Omental fat pad (tissue), 4 donors: ENCODE results near the gene VGLL3. TPM values are rescaled to one million over a fixed set of nuclear protein-coding genes. Genes with fewer than 3 reads are reported as not detected.
A peak's percentile ranks its signal among the peaks of the same experiment; 100 is the strongest.

Source experiments
- ATAC-seq: fragments of 150-250 bp; one replicate; pipeline ENCODE4 v1.9.1; 2016; ENCODE audit warnings: mild to moderate bottlenecking, moderate library complexity; ENCODE audit not compliant: low FRiP score
- DNase-seq: peaks from one replicate; pipeline ENCODE4 v3.0.0-alpha.2; 2019; ENCODE audit warnings: low spot score
- total RNA-seq, 4 donors: library from RNA; depleted of rRNA; stranded (reverse); fragments of >200 nt; gene quantifications; one replicate each; pipeline ENCODE4 v1.1.0, GENCODE V29; 2016
- TF ChIP-seq, protein P1 (sequence below), 3 donors: fragments of 450-650 bp; IDR thresholded peaks; one replicate each; pipeline ENCODE4 v1.5.1; 2016 to 2017; ENCODE audit warnings: antibody characterized with exemption in 3 of 3, mild to moderate bottlenecking in 3 of 3, moderate library complexity in 2 of 3

The VGLL3 gene
- total RNA-seq, 4 donors from 2014 or later, result 36.9 to 99.6 (median 70.9) TPM

DNA sequence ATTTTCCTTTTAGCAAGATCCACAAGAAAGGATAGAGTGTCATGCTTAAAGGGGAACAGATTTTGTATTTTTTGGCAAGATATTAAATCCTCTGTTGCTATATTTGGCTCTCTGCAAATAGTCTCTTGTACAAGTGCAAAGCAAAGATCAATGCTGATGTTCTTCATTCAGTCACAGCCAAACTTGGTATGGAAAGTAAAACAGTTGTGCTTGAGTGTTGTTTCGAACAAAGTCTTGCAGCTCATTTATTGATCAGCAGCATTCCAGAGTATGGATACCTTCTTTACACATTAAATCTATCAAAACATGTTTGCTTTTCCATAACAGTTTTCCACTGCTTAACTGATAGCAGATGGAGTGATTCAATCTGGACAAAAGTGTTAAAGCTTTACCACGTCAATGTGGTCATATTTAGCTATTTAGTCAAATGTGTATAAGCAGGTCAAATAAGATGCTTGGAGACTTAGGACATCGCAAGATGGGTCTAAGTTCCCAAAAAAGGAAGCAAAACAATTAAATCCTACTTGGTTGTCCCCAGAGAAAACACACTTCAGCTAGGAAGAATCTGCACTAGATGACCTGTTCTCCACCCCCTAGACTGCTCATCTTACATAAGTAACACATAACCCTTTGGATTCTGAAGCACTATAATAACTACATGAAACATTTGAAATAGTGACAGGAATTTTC is 52.4 kb downstream of the VGLL3 start:
- DNase-seq, result no peak
- ATAC-seq, result no peak
- TF ChIP-seq, protein P1, sequence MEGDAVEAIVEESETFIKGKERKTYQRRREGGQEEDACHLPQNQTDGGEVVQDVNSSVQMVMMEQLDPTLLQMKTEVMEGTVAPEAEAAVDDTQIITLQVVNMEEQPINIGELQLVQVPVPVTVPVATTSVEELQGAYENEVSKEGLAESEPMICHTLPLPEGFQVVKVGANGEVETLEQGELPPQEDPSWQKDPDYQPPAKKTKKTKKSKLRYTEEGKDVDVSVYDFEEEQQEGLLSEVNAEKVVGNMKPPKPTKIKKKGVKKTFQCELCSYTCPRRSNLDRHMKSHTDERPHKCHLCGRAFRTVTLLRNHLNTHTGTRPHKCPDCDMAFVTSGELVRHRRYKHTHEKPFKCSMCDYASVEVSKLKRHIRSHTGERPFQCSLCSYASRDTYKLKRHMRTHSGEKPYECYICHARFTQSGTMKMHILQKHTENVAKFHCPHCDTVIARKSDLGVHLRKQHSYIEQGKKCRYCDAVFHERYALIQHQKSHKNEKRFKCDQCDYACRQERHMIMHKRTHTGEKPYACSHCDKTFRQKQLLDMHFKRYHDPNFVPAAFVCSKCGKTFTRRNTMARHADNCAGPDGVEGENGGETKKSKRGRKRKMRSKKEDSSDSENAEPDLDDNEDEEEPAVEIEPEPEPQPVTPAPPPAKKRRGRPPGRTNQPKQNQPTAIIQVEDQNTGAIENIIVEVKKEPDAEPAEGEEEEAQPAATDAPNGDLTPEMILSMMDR (IDR thresholded peaks at IDR 0.05), result no peak

GRCh38 chr3:86937306-86937791 is 53.6 kb downstream of the VGLL3 start:
- DNase-seq (no peak), ATAC-seq (peak; percentile 66)
- TF ChIP-seq, protein P1 (IDR thresholded peaks at IDR 0.05), result no peak

GRCh38 chr3:86934851-86935250 is 56.1 kb downstream of the VGLL3 start:
- DNase-seq, result no peak
- TF ChIP-seq, protein P1 (IDR thresholded peaks at IDR 0.05), result no peak
- ATAC-seq, result no peak

GRCh38 chr3:86930831-86931230 is 60.1 kb downstream of the VGLL3 start:
- DNase-seq, result no peak
- ATAC-seq, result no peak
- TF ChIP-seq, protein P1 (IDR thresholded peaks at IDR 0.05), result no peak

DNA sequence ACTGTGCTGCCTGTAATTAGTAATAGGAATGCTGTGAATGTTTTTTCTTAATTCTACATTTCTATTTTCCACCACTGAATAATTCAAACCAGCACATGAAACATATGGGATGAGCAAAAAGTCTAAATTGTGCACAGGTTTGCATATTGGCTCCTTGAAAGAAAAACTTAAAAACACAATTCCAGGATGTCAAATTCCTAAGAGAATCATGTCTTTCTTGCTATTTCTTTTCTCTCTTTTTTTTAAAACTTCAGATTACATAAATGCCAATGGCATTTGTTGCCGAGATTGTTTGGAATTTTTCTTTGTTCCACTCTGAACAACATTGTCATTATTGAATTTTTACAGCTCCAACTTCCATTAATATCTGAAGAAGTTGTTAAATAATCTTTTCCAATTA is 60.8 kb downstream of the VGLL3 start:
- ATAC-seq (no peak), DNase-seq (no peak)
- TF ChIP-seq, protein P1 (IDR thresholded peaks at IDR 0.05), result no peak

DNA sequence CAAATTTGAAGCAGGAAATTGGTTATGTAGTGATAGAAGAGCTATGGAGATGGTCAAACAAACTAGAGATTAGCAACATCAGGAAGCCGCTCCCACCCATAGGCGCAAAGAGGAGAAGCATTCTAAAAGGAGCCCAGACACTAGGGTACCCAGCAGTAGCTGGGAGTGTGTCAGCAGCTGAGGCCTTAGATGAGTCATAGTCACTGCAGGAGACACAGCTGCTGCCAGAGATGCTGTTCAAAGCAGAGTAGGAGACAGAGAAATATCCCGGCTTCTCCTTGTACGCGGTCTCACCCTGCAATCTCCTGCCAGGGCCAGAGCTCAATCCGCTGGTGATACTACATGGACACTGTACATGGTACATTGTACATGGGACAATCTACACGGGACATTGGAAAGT is 61.9 kb downstream of the VGLL3 start:
- ATAC-seq (no peak), DNase-seq (no peak)
- TF ChIP-seq, protein P1 (IDR thresholded peaks at IDR 0.05), result no peak

DNA sequence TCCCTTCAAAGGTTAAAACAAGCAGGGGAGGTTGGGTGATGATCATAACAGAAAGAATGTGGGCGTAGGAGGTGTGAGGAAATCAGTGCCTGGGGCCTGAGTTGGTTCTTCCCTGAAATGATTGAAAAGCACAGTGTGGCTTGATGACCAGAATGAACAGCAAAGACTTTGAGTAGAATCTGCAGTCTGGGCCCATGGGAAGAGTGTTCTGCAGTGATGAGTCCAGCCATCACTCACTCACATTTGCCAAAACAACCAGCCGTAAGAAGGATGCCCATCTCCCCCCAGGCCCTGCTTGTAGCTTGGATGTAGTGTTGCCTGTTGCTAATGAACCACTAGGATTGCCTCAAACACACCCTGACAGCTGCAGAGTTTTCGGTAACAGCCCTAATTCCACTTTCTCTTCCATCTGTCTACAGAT is 67.9 kb downstream of the VGLL3 start:
- DNase-seq (no peak), ATAC-seq (peak; percentile 85)
- TF ChIP-seq, protein P1 (IDR thresholded peaks at IDR 0.05), result no peak
